PC-9 (cell line): ENCODE data around the gene HOATZ. TPM values are rescaled to one million over a fixed set of nuclear protein-coding genes. Genes with fewer than 3 reads are reported as not detected.
A peak's percentile ranks its signal among the peaks of the same experiment; 100 is the strongest.

Experiments used
- BruUV-seq: library from RNA; stranded (reverse); fragments of 400-500 nt; replicated peaks from 2 replicates; lab custom pipeline; 2021; lab: Mats Ljungman, UMichigan
- CTCF ChIA-PET: fragments of 300-600 bp; sonication (Branson Sonifier 250); formaldehyde crosslinking; loops from one replicate; lab custom pipeline; 2022; ENCODE audit warnings: antibody characterized with exemption; lab: Charles Lee
- POLR2A ChIA-PET: fragments of 300-600 bp; sonication (Branson Sonifier 250); formaldehyde crosslinking; loops from one replicate; lab custom pipeline; 2022; ENCODE audit warnings: antibody characterized with exemption; ENCODE audit not compliant: unreplicated experiment; lab: Charles Lee
- DNase-seq, 2 experiments: peaks; one replicate each; pipeline versions ENCODE4 v3.0.0 to v3.0.0-alpha.2; 2015 to 2022; ENCODE audit warnings: mixed read lengths in 1 of 2
- H2AFZ ChIP-seq: fragments of 200-600 bp; sonication (generic); 2 replicates; pipeline ENCODE4 v1.8.1; 2017; ENCODE audit warnings: antibody characterized with exemption
- H3F3A ChIP-seq: fragments of 200-600 bp; sonication (generic); 2 replicates; pipeline ENCODE4 v1.8.1; 2017; ENCODE audit warnings: antibody characterized with exemption, mild to moderate bottlenecking, low read depth; ENCODE audit not compliant: insufficient read depth
- H3K27ac ChIP-seq: fragments of 200-600 bp; sonication (generic); 2 replicates; pipeline ENCODE4 v1.6.1; 2016; ENCODE audit warnings: mixed run types
- H3K27me3 ChIP-seq: fragments of 200-600 bp; sonication (generic); 2 replicates; pipeline ENCODE4 v1.6.1; 2016; ENCODE audit warnings: low read depth, mixed run types; ENCODE audit not compliant: insufficient read depth
- H3K36me3 ChIP-seq: fragments of 200-600 bp; sonication (generic); 2 replicates; pipeline ENCODE4 v1.6.1; 2016; ENCODE audit warnings: low read depth, mixed run types
- H3K4me1 ChIP-seq: fragments of 200-600 bp; sonication (generic); replicated peaks from 2 replicates; pipeline ENCODE4 v1.6.1; 2016; ENCODE audit warnings: mixed run types; ENCODE audit not compliant: insufficient read depth
- H3K4me2 ChIP-seq: fragments of 200-600 bp; sonication (generic); 2 replicates; pipeline ENCODE4 v1.6.1; 2017; ENCODE audit warnings: mixed run types
- H3K4me3 ChIP-seq: fragments of 200-600 bp; sonication (generic); 2 replicates; pipeline ENCODE4 v1.6.1; 2016; ENCODE audit warnings: mixed run types
- H3K79me2 ChIP-seq: fragments of 200-600 bp; sonication (generic); 2 replicates; pipeline ENCODE4 v1.6.1; 2017; ENCODE audit warnings: low read depth, mixed run types
- H3K9me2 ChIP-seq: fragments of 200-600 bp; sonication (generic); 2 replicates; pipeline ENCODE4 v1.8.1; 2017; ENCODE audit warnings: mild to moderate bottlenecking; ENCODE audit not compliant: insufficient read depth
- H3K9me3 ChIP-seq: fragments of 200-600 bp; sonication (generic); 2 replicates; pipeline ENCODE4 v1.8.1; 2016; ENCODE audit warnings: low read depth; ENCODE audit not compliant: insufficient read depth
- H4K20me1 ChIP-seq: fragments of 200-600 bp; sonication (generic); 2 replicates; pipeline ENCODE4 v1.8.1; 2017; ENCODE audit not compliant: insufficient read depth
- EZH2 ChIP-seq: fragments of 200-600 bp; sonication (generic); IDR thresholded peaks from 2 replicates; pipeline ENCODE4 v1.8.0; 2017; ENCODE audit warnings: antibody characterized with exemption, low read depth
- intact Hi-C: fragments of 100-400 bp; cut with micrococcal nuclease; formaldehyde crosslinking; loops from one replicate; pipeline ENCODE4 v1.10.0; 2022; ENCODE audit not compliant: unreplicated experiment
- total RNA-seq: library from RNA; stranded (reverse); gene quantifications from 2 replicates; pipeline ENCODE4 v1.2.3, GENCODE V29; 2021
- TF ChIP-seq, protein P1 (sequence below): fragments of 200-600 bp; sonication (generic); conservative IDR thresholded peaks from 2 replicates; pipeline ENCODE4 v1.6.1; 2017; ENCODE audit warnings: mixed run types, antibody characterized with exemption, mild to moderate bottlenecking, moderate library complexity

The HOATZ gene
- total RNA-seq, 1 experiment from 2014 or later: not detected

DNA sequence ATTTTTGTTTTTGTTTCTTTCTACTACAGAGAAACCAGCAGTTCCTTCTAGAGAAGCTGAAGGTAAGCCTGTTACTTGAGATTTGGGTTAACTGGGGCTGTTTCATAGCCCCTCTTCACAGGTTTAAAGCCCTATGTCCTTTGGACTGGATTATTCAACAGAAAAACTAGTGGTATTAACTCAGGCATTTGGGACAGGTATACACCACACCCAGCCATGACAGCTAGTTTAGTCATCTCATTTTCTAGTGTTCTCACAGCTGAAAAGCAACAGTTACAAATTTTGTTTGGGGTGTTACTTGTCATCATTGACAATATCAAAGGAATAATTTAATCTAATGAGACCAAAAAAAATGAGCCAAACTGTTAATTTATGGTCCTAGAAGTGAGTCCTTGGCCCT, 40.0 kb downstream of the HOATZ start:
- H3K36me3 ChIP-seq: peaks cover 14% of the 10 kb centered on the region; the same call in 1 of the 2 replicates

GRCh38 chr11:111555255-111555654, 40.7 kb downstream of the HOATZ start:
- no peaks in the 10 kb centered on the region for H4K20me1 ChIP-seq
- H3K27ac ChIP-seq: peak overlapping the region; percentile 85
- peaks cover 14% of the 10 kb centered on the region; the same call in 1 of the 2 replicates for H3K36me3 ChIP-seq
- H3K79me2 ChIP-seq: no peaks in the 10 kb centered on the region
- intact Hi-C loops: loop anchor here (5.0 kb wide), 1 partner anchor 602 kb away; no protein-coding TSS in a partner anchor
- no peak overlapping the region for H2AFZ ChIP-seq
- H3K4me3 ChIP-seq: no peak overlapping the region
- TF ChIP-seq, protein P1, sequence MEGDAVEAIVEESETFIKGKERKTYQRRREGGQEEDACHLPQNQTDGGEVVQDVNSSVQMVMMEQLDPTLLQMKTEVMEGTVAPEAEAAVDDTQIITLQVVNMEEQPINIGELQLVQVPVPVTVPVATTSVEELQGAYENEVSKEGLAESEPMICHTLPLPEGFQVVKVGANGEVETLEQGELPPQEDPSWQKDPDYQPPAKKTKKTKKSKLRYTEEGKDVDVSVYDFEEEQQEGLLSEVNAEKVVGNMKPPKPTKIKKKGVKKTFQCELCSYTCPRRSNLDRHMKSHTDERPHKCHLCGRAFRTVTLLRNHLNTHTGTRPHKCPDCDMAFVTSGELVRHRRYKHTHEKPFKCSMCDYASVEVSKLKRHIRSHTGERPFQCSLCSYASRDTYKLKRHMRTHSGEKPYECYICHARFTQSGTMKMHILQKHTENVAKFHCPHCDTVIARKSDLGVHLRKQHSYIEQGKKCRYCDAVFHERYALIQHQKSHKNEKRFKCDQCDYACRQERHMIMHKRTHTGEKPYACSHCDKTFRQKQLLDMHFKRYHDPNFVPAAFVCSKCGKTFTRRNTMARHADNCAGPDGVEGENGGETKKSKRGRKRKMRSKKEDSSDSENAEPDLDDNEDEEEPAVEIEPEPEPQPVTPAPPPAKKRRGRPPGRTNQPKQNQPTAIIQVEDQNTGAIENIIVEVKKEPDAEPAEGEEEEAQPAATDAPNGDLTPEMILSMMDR: no peak
- TF ChIP-seq EZH2: no peak
- H3K4me2 ChIP-seq: peak overlapping the region; percentile 53; the same call in 1 of the 2 replicates
- POLR2A ChIA-PET: no interaction called here
- H3K27me3 ChIP-seq: no peaks in the 10 kb centered on the region
- H3K9me3 ChIP-seq: peaks cover 12% of the 10 kb centered on the region
- H3K4me1 ChIP-seq: peaks cover 23% of the 10 kb centered on the region
- no peaks in the 10 kb centered on the region for H3K9me2 ChIP-seq
- H3F3A ChIP-seq: peaks cover 18% of the 10 kb centered on the region; the same call in 1 of the 2 replicates
- CTCF ChIA-PET: no interaction called here
- no TSS peak for BruUV-seq
- DNase-seq: peak in 1 of 2 experiments; percentile 62

More for the DNA sequence above, 40.0 kb downstream of the HOATZ start:
- peaks cover 12% of the 10 kb centered on the region for H3K9me3 ChIP-seq
- ChIA-PET POLR2A (interaction anchor here (0.9 kb wide), 2 partner anchors 292 to 1107 kb away, joined by 3 to 4 read pairs; no protein-coding TSS in a partner anchor), CTCF (no interaction called here)
- no peaks in the 10 kb centered on the region for H4K20me1 ChIP-seq
- no peaks in the 10 kb centered on the region for H3K27me3 ChIP-seq
- peak overlapping the region; percentile 53 for H3K4me2 ChIP-seq
- no TSS peak for BruUV-seq
- peak in 1 of 2 experiments; percentile 83 for DNase-seq
- intact Hi-C loops: no loop called here
- H2AFZ ChIP-seq: peak overlapping the region; percentile 69
- H3K79me2 ChIP-seq: no peaks in the 10 kb centered on the region
- TF ChIP-seq, protein P1: no peak
- TF ChIP-seq EZH2: no peak
- no peaks in the 10 kb centered on the region for H3K9me2 ChIP-seq
- H3K4me1 ChIP-seq: peaks cover 23% of the 10 kb centered on the region
- H3F3A ChIP-seq: peaks cover 18% of the 10 kb centered on the region; the same call in 1 of the 2 replicates
- H3K27ac ChIP-seq: peak overlapping the region; percentile 85
- H3K4me3 ChIP-seq: no peak overlapping the region; the same call in 1 of the 2 replicates

DNA sequence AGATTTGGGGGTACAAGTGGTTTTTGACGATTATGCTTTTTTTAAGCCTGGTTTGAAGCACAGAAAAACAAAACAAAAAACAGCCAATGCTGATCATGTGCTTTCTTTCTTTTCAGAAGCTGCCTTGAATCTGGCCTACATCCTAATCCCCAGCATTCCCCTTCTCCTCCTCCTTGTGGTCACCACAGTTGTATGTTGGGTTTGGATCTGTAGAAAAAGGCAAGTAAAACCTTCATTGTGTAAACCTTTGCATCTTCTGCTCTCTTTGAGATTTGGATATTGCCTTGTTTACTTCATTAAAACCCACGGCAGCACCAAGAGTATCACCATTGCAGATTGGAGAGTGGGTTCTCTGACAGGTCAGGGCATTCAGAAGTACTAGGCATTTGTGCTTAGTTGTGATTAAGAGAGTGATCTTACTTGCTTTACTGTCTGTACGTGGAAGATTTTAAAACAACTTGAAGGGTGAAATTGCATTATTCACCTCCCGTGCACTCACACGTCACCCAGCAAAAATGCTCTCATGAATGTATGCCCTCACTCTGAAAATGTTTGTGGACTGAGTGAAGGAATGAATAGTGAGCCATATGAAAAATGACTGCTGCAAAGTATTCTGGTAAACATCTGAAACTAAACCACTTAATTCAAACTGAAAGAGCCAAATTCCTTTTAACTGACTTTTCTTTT, 43.0 kb downstream of the HOATZ start:
- TF ChIP-seq, protein P1: no peak
- no peak for TF ChIP-seq EZH2
- Histone ChIP-seq H3K36me3 (peaks cover 14% of the 10 kb centered on the region; the same call in 1 of the 2 replicates), H3K9me2 (no peaks in the 10 kb centered on the region), H2AFZ (no peak overlapping the region), H3K79me2 (no peaks in the 10 kb centered on the region), H3K4me3 (no peak overlapping the region), H3K4me2 (no peak overlapping the region), H3K27ac (peak overlapping the region; percentile 18; the same call in 1 of the 2 replicates), H3F3A (peaks cover 38% of the 10 kb centered on the region), H3K9me3 (peaks cover 12% of the 10 kb centered on the region), H4K20me1 (no peaks in the 10 kb centered on the region), H3K27me3 (no peaks in the 10 kb centered on the region), H3K4me1 (peaks cover 41% of the 10 kb centered on the region)
- ChIA-PET CTCF (interaction anchor here (0.7 kb wide), 1 partner anchor 16 kb away, joined by 5 read pairs; no protein-coding TSS in a partner anchor), POLR2A (interaction anchor here (0.6 kb wide), 1 partner anchor 26 kb away, joined by 3 read pairs; no protein-coding TSS in a partner anchor)
- intact Hi-C loops: loop anchor here (5.0 kb wide), 1 partner anchor 600 kb away; no protein-coding TSS in a partner anchor
- peak; percentile 43 to 58 for DNase-seq
- TSS peak; percentile 95 for BruUV-seq
